ENCODE data around the gene GTF2IRD1. TPM values are rescaled to one million over a fixed set of nuclear protein-coding genes. Genes with fewer than 3 reads are reported as not detected.
"Not testable (repeated sequence)": the region's sequence is repeated elsewhere in the genome, so short reads cannot be mapped to it uniquely, and the experiment has no call there.

The GTF2IRD1 gene
- total RNA-seq, 1 donor from 2014 or later = 2.7 TPM

DNA sequence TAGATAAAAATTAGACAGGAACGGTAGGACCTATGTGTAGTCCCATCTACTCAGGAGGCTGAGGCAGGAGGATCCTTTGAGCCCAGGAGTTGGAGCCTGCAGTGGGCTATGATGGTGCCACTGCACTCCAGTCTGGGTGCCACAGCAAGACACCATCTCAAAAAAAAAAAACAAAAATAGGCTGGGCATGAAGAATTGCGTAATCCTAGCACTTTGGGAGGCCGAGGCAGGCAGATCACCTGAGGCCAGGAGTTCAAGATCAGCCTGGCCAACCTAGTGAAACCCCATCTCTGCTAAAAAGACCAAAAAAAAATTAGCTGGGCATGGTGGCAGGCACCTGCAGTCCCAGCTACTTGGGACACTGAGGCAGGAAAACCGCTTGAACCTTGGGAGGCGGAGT lies 88.2 kb downstream of the GTF2IRD1 start:
- H3K36me3 Mint-ChIP-seq (ENCODE audit: low read depth); DNase-seq; H3K27ac Mint-ChIP-seq; H3K4me3 Mint-ChIP-seq; H3K27me3 Mint-ChIP-seq; H3K4me1 Mint-ChIP-seq; intact Hi-C loops (cut with micrococcal nuclease): not testable (repeated sequence)
- peaks cover 10% of the 10 kb centered on the region for H3K9me3 Mint-ChIP-seq

DNA sequence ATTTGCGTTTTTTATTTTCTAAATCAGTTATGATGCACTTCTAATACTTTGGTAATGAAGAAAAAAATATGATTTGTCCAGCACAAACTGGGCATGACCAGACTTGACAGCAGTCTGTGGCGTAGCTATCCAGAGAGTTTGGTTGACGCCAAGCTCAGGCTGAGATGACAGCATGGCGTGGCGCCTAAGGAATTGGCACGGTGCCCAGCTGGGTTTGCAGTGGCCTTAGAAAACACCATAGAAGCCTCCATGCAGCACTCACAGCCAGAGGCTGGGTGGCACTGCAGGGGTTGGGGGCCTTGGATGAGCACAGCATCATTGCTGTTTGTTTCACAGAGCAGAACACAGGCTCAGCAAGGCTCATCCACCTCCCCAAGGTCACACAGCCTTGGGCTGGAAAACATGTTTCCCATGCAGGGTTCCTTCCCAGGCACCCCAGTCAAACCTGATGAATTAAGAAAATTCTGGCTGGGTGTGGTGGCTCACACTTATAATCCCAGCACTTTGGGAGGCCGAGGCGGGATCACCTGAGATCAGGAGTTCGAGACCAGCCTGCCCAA lies 88.9 kb downstream of the GTF2IRD1 start:
- H3K36me3 Mint-ChIP-seq (ENCODE audit: low read depth) = no peaks in the 10 kb centered on the region
- H3K4me3 Mint-ChIP-seq = no peak overlapping the region
- no peak overlapping the region for H3K27ac Mint-ChIP-seq
- H3K9me3 Mint-ChIP-seq = peaks cover 10% of the 10 kb centered on the region
- no peaks in the 10 kb centered on the region for H3K4me1 Mint-ChIP-seq
- intact Hi-C loops (cut with micrococcal nuclease) = no loop called here
- no peaks in the 10 kb centered on the region for H3K27me3 Mint-ChIP-seq
- DNase-seq = no peak

DNA sequence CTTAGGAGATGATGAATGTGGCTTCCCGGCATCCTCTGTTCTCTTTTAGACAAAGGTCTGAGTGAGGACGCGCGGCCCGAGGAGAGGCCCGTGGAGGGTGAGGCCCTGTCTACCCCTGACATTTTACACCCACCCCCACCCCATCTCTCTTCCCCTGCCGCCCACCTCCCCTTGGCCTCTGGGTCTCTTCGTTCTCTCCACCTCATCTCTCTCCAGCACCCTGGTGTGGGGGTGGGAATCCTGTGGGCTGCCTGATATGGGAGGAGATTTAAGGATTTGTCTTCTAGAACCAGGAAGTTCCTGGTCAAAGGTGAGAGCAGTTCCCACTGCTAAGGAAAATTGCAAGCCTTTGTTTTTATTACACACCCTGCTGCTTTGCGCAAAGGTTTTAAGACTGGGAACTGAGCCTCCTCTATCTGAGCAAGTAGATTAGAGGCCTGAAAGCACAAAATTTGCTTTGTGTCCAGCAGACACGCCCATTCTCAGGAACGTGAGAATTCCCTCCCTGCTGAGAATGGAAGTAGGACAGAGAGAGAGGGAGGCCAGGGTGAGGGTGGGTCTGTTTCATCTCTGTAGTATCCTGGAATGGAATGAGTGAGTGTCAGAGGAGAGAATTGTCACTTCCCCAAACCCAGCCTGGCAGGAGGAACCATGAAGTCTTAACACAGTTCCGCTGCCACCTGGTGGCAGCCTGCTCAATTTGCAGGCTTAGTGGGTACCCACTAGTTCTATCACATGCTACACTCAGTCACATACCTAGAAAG lies 91.2 kb downstream of the GTF2IRD1 start:
- Mint-ChIP-seq H3K36me3 (ENCODE audit: low read depth) (no peaks in the 10 kb centered on the region), H3K27ac (no peak overlapping the region), H3K9me3 (peaks cover 10% of the 10 kb centered on the region), H3K4me3 (no peak overlapping the region), H3K4me1 (no peaks in the 10 kb centered on the region), H3K27me3 (no peaks in the 10 kb centered on the region)
- DNase-seq = no peak
- intact Hi-C loops (cut with micrococcal nuclease) = no loop called here

DNA sequence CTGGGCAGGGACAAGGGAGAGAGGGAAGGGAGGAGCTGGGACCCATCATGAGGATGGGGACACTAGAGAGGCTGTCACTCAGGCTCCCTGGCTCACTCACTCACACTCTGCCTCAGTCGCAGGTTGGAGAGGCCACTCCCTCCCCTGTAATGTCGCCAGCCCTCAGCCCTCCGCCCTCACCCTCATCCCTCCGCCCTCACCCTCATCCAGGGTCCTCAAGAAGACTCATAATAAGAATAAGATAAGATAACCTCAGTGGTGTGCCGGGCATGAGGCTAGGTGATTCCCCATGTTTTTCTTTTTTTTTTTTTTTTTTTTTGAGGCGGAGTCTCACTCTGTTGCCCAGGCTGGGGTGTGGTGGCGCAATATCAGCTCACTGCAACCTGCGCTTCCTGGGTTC lies 92.2 kb downstream of the GTF2IRD1 start:
- H3K4me1 Mint-ChIP-seq = no peaks in the 10 kb centered on the region
- no peak overlapping the region for H3K27ac Mint-ChIP-seq
- intact Hi-C loops (cut with micrococcal nuclease) = no loop called here
- no peak overlapping the region for H3K4me3 Mint-ChIP-seq
- H3K36me3 Mint-ChIP-seq (ENCODE audit: low read depth) = no peaks in the 10 kb centered on the region
- DNase-seq = no peak
- H3K27me3 Mint-ChIP-seq = no peaks in the 10 kb centered on the region
- H3K9me3 Mint-ChIP-seq = peaks cover 10% of the 10 kb centered on the region

DNA sequence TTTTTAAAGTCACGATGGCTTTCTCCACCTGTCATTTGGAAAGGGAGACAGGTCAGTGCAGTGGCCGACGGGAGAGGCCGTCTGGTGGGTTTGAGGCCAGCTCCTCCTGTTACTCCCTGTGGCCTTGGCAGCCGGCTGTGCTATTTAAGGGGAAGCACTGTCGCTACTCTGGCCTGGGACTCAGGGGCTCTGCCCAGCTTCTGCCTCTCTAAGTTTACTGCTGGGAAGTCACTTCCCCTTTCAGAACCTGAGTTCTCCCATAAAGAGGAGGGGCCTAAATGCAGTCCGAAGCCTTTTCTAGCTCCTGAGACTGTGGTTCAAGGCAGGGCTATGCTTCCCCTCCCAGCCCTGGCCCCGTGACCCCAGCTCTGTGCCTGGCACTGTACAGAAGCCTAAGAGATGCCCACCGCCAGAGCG lies 99.9 kb downstream of the GTF2IRD1 start:
- DNase-seq; H3K4me1 Mint-ChIP-seq; H3K36me3 Mint-ChIP-seq (ENCODE audit: low read depth); H3K27ac Mint-ChIP-seq; intact Hi-C loops (cut with micrococcal nuclease); H3K9me3 Mint-ChIP-seq; H3K27me3 Mint-ChIP-seq; H3K4me3 Mint-ChIP-seq: not testable (repeated sequence)

DNA sequence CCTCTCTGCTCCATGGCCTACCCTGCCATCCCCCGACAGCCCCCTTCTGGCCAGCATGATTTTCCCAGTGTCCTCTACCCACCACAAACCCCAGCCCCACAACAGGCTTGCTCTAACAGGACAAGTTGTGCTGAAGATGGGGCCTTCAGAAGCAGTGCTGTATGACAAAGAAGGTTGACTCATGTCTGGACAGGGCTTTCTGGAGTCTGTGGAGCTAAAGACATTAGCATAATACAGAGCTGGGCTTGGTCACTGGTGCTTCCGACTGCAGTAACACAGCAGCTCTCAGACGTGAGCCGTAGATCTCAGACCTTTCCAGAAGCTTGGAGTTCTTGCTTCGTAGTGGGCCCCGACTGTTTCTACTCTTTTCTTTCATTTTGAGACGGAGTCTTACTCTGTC lies 100.5 kb downstream of the GTF2IRD1 start:
- intact Hi-C loops (cut with micrococcal nuclease) = no loop called here
- no peaks in the 10 kb centered on the region for H3K9me3 Mint-ChIP-seq

DNA sequence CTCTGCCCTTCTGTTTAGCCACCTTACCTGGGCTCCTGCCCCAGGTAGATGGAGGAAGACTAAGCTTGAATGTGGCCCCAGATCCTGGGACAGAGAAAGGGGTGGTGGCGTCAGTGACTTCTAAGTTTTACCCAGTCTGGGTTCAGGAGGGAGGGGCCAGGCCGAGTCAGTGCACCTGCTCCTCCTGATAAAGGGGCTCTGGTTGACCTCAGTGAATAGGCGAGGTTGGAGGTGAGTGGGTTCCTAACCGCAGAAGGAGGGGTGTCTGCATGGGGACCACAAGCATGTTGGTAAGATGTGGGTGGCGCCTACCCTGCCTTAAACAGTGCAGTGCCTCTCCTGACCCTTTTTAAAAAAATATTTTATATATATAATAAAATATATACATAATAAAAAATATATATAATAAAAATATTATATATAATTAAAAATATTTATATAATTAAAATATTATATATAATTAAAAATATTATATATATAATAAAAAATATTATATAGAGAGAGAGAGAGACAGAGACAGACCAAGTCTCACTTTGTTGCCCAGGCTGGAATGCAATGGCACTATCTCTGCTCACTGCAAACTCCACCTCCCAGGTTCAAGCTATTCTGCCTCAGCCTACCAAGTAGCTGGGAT lies 106.5 kb downstream of the GTF2IRD1 start:
- Mint-ChIP-seq H3K27me3 (no peaks in the 10 kb centered on the region), H3K9me3 (no peaks in the 10 kb centered on the region), H3K4me3 (no peak overlapping the region), H3K4me1 (no peaks in the 10 kb centered on the region), H3K27ac (no peak overlapping the region), H3K36me3 (ENCODE audit: low read depth) (no peaks in the 10 kb centered on the region)
- no peak for DNase-seq
- intact Hi-C loops (cut with micrococcal nuclease) = no loop called here

More for the DNA sequence above, 100.5 kb downstream of the GTF2IRD1 start:
- DNase-seq = no peak
- Mint-ChIP-seq H3K36me3 (ENCODE audit: low read depth) (no peaks in the 10 kb centered on the region), H3K27ac (no peak overlapping the region), H3K27me3 (no peaks in the 10 kb centered on the region), H3K4me3 (no peak overlapping the region), H3K4me1 (no peaks in the 10 kb centered on the region)

DNA sequence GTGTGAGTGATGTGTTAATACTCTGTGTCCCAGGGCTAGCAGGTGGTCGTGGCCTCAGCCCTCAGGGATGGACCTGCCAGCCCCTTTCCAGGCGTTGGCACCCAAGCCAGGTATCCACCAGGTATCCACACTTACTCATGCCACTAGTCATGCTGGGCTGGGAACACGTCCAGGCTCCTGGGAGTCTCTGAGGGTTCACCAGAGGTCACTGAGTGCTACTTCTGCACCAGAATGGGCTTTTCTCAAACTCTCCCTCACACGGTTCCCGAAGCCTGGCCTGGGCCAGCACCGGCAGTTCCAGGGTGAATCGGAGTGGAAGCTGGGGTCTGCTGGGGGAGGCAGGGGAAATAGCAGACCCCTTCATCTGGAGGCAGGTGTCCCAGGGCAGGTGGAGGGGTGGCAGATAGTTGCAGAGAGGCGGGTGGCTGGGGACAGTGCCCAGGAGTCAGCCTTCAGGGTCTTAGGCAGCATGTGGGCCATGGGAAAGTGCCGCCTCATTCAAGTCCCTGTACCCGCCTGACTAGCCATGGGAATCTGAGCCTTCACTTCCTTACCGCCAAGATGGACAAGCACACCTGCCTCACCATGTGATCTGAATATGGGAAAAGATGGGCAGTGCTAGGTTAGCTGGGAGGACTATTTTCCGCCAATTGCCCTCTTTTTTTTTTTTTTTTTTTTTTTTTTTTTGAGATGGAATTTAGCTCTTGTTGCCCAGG lies 108.3 kb downstream of the GTF2IRD1 start:
- Mint-ChIP-seq H3K27ac (no peak overlapping the region), H3K4me1 (no peaks in the 10 kb centered on the region), H3K4me3 (no peak overlapping the region), H3K9me3 (no peaks in the 10 kb centered on the region), H3K27me3 (no peaks in the 10 kb centered on the region), H3K36me3 (ENCODE audit: low read depth) (no peaks in the 10 kb centered on the region)
- intact Hi-C loops (cut with micrococcal nuclease) = no loop called here
- no peak for DNase-seq

DNA sequence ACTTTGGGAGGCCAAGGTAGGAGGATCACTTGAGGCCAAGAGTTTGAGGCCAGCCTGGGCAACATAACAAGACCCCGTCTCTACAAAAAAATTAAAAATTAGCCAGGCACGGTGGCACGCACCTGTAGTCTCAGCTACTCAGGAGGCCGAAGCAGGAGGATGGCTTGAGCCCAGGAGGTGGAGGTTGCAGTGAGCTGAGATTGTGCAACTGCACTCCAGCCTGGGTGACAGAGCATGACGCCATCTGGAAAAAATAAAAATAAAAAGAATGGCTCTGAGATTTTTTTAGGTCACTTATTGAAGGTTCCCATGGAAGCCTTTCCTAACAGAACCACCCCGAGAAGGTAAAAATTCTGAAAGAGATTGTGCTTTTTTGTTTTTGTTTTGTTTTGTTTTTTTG lies 109.9 kb downstream of the GTF2IRD1 start:
- DNase-seq; H3K4me1 Mint-ChIP-seq; H3K4me3 Mint-ChIP-seq; H3K27ac Mint-ChIP-seq; H3K9me3 Mint-ChIP-seq; intact Hi-C loops (cut with micrococcal nuclease); H3K27me3 Mint-ChIP-seq; H3K36me3 Mint-ChIP-seq (ENCODE audit: low read depth): not testable (repeated sequence)

DNA sequence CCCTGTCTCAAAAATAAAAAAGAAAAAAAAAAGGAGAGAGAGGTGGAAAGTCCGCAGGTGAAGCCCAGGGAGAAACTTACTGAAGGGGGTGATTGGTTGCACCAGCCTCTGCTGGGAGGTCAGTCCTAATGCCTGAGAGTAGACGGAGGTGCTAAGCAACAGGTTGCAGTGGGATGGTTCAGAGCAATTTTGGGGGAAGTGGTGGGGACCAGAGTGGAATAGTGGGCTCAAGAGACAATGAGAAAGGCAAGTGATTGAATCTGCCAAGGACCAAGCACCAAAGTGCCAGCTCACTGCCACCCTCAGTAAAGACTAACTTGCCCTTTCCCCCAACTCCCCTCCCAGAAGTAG lies 113.6 kb downstream of the GTF2IRD1 start:
- H3K9me3 Mint-ChIP-seq = no peaks in the 10 kb centered on the region
- H3K36me3 Mint-ChIP-seq (ENCODE audit: low read depth) = no peaks in the 10 kb centered on the region
- H3K4me3 Mint-ChIP-seq = no peak overlapping the region
- H3K27me3 Mint-ChIP-seq = no peaks in the 10 kb centered on the region
- DNase-seq = no peak
- peaks cover 4% of the 10 kb centered on the region for H3K4me1 Mint-ChIP-seq
- H3K27ac Mint-ChIP-seq = no peak overlapping the region
- intact Hi-C loops (cut with micrococcal nuclease) = loop anchor here (2.0 kb wide), 1 partner anchor 150 kb away; no protein-coding TSS in a partner anchor

DNA sequence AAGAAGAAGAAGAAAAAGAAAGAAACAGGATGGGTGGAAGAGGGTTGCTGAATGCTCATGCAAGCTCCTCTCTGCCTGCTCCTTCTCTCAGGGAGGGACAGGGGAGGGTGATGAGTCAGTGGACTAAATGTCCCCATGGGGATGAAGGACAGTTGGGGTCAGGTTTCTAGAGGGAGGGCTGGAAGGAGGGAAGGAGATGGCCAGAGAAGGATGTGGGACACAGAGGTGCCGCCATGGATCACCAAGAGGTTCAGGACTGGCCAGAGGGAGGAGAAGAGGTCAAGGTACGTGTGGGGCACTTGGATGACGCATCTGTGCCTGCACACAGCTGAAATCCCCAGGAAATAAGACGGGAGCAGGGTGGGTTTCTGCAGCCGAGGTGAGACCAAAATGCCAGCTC lies 115.0 kb downstream of the GTF2IRD1 start:
- Mint-ChIP-seq H3K4me1 (peaks cover 4% of the 10 kb centered on the region), H3K4me3 (no peak overlapping the region)

DNA sequence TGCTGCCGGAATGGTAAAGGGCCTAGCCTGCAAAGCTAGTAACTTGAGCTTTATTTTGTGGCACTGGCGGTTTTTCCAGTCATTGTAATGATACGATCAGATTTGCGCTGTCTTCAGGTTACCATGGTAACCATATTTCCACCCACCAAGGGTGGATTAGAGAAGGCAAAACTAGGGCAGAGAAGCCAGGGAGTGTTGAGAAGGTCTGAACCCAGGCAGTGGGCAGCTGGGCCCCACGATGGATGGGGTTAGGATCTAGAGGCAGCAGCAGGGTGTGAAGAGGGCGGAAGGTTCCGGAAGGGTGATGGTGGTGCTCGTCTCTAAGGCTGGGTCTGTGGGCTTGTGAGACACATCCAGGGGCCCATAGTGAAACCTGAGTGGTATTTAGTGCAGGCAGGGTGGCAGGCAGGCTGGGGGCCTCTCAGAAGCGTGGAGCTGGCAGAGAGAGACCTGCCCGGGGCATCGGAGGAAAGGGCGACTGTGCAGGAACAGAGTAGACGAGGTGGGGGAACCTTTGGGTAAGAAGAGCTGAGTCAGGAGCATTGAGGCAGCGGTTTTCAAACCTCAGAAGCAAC lies 115.9 kb downstream of the GTF2IRD1 start:
- H3K4me1 Mint-ChIP-seq = peaks cover 4% of the 10 kb centered on the region
- H3K4me3 Mint-ChIP-seq = peak overlapping the region; percentile 36
- no peaks in the 10 kb centered on the region for H3K9me3 Mint-ChIP-seq
- peak; percentile 67 for DNase-seq
- peak overlapping the region; percentile 11 for H3K27ac Mint-ChIP-seq
- no peaks in the 10 kb centered on the region for H3K36me3 Mint-ChIP-seq (ENCODE audit: low read depth)
- H3K27me3 Mint-ChIP-seq = no peaks in the 10 kb centered on the region
- intact Hi-C loops (cut with micrococcal nuclease) = no loop called here

More for the DNA sequence above, 115.0 kb downstream of the GTF2IRD1 start:
- Mint-ChIP-seq H3K9me3 (no peaks in the 10 kb centered on the region), H3K27me3 (no peaks in the 10 kb centered on the region), H3K36me3 (ENCODE audit: low read depth) (no peaks in the 10 kb centered on the region), H3K27ac (no peak overlapping the region)
- intact Hi-C loops (cut with micrococcal nuclease) = no loop called here
- no peak for DNase-seq

DNA sequence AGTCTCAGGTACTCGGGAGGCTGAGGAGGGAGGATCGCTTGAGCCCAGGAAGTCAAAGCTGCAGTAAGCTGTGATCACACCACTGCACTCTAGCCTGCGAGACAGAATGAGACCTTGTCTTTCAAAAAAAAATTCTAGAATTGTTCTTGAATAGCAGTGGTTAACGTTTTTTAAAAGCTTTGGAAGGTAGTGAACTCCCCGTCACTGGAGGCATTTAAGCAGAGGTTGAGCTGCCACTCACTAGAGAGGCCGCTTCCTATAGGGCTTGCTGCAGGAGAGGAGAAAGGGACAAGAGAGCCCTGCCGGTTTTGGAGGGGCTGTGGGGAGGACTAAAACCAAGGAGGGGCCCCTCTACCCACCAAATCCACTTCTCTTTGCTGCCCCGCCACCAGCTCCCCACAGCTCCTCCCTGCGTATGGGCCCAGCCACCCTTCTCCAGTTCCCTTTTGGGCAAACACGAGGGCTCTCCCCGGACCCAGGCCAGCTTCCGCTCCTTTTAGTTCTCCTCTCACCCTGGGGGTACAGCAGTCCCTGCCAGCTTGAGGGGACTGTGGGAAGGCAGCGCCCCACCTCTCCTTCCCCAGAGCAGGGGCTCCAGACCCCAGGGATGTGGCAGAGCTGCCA lies 116.9 kb downstream of the GTF2IRD1 start:
- peak overlapping the region; percentile 20 for H3K27ac Mint-ChIP-seq
- intact Hi-C loops (cut with micrococcal nuclease) = no loop called here
- no peak overlapping the region for H3K4me3 Mint-ChIP-seq
- H3K4me1 Mint-ChIP-seq = peaks cover 4% of the 10 kb centered on the region
- no peaks in the 10 kb centered on the region for H3K9me3 Mint-ChIP-seq
- no peaks in the 10 kb centered on the region for H3K27me3 Mint-ChIP-seq
- DNase-seq = no peak
- no peaks in the 10 kb centered on the region for H3K36me3 Mint-ChIP-seq (ENCODE audit: low read depth)

Measured in activated CD4-positive, alpha-beta T cell treated with anti-CD3 and anti-CD28 coated beads, Interleukin-2, amount 10 ng/mL, durations not matched to agents 24 days and 14 days (primary cell).